Uterus (tissue), 2 donors: ENCODE data around the gene NRF1.
"Not testable (repeated sequence)": the region's sequence is repeated elsewhere in the genome, so short reads cannot be mapped to it uniquely, and the experiment has no call there.

Experiments used
- POLR2A ChIP-seq, 2 donors: fragments of 450-650 bp; IDR thresholded peaks; one replicate each; pipeline ENCODE4 v1.6.1; 2016; ENCODE audit warnings: antibody characterized with exemption in 2 of 2, mild to moderate bottlenecking in 1 of 2, moderate library complexity in 1 of 2
- TF ChIP-seq, protein P1 (sequence below), 4 experiments: fragments of 200-600 bp in 2 of 4; fragments of 450-650 bp in 2 of 4; sonication (generic) in 2 of 4; IDR thresholded peaks; one replicate each; pipeline ENCODE4 v1.5.1; 2016 to 2019; ENCODE audit warnings: antibody characterized with exemption in 4 of 4, mild to moderate bottlenecking in 2 of 4, moderate library complexity in 1 of 4

DNA sequence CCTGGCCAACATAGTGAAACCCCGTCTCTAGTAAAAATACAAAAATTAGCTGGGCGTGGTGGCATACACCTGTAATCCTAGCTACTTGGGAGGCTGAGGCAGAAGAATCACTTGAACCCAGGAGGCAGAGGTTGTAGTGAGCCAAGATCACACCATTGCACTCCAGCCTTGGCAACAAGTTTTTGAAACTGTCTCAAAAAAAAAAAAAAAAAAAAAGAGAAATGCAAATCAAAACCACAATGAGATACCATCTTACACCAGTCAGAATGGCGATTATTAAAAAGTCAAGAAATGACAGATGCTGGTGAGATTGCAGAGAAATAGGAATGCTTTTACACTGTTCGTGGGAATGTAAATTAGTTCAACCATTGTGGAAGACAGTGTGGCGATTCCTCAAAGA lies 7.9 kb upstream of the NRF1 start:
- TF ChIP-seq, protein P1, sequence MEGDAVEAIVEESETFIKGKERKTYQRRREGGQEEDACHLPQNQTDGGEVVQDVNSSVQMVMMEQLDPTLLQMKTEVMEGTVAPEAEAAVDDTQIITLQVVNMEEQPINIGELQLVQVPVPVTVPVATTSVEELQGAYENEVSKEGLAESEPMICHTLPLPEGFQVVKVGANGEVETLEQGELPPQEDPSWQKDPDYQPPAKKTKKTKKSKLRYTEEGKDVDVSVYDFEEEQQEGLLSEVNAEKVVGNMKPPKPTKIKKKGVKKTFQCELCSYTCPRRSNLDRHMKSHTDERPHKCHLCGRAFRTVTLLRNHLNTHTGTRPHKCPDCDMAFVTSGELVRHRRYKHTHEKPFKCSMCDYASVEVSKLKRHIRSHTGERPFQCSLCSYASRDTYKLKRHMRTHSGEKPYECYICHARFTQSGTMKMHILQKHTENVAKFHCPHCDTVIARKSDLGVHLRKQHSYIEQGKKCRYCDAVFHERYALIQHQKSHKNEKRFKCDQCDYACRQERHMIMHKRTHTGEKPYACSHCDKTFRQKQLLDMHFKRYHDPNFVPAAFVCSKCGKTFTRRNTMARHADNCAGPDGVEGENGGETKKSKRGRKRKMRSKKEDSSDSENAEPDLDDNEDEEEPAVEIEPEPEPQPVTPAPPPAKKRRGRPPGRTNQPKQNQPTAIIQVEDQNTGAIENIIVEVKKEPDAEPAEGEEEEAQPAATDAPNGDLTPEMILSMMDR (IDR thresholded peaks at IDR 0.05), result not testable (repeated sequence)
- not testable (repeated sequence) for TF ChIP-seq POLR2A (IDR thresholded peaks at IDR 0.05)
